Mucosa of descending colon (tissue), 3 donors: ENCODE measurements around the gene FAM219B. TPM values are rescaled to one million over a fixed set of nuclear protein-coding genes. Genes with fewer than 3 reads are reported as not detected.

Experiments
- ATAC-seq: fragments of 200-7000 bp; cut with Tn5 transposase; one replicate; pipeline ENCODE4 v1.9.1; 2020; ENCODE audit warnings: mild to moderate bottlenecking, moderate library complexity
- DNase-seq, 3 donors: peaks; one replicate each; pipeline ENCODE4 v3.0.0-alpha.2; 2020
- H3K36me3 ChIP-seq: fragments of 200-600 bp; one replicate; pipeline ENCODE4 v1.8.0; 2021; ENCODE audit warnings: low read depth, mild to moderate bottlenecking
- H3K4me1 ChIP-seq: fragments of 200-600 bp; one replicate; pipeline ENCODE4 v1.8.0; 2021; ENCODE audit warnings: low read depth, mild to moderate bottlenecking
- H3K4me3 ChIP-seq: fragments of 200-600 bp; one replicate; pipeline ENCODE4 v1.8.0; 2021; ENCODE audit warnings: mild to moderate bottlenecking
- H3K9me3 ChIP-seq: fragments of 200-600 bp; one replicate; pipeline ENCODE4 v1.8.0; 2021; ENCODE audit warnings: mild to moderate bottlenecking
- intact Hi-C, 2 donors: fragments of 100-400 bp; cut with DNase I in 1 of 2; cut with micrococcal nuclease in 1 of 2; formaldehyde crosslinking; loops; one replicate each; pipeline versions ENCODE4 v1.11.0 to v1.11.1; 2022; cut with DNase I, micrococcal nuclease
- total RNA-seq, 3 donors: library from RNA; stranded (reverse); fragmentation: NEBNext Ultra II Directional in 2 of 3; extraction: Animal tissue kit (Norgen Biotek cat#: 25700) in 2 of 3; gene quantifications; one replicate each; pipeline versions ENCODE4 v1.2.1 to v1.2.4, GENCODE V29; 2021 to 2023
- TF ChIP-seq, protein P1 (sequence below): fragments of 200-600 bp; IDR thresholded peaks from one replicate; pipeline ENCODE4 v1.8.0; 2022; ENCODE audit warnings: antibody characterized with exemption, mild to moderate bottlenecking
- donor health status: DM: no; HTN: no; CAD: no; lungs with moderate emphysema.
- donor health status: DM: no; HTN: no; CAD: no.
- donor health status: DM: no; HTN: yes; CAD: no.

The FAM219B gene
- total RNA-seq, 3 donors from 2014 or later, result 50.7 to 88.2 (median 83.1) TPM

DNA sequence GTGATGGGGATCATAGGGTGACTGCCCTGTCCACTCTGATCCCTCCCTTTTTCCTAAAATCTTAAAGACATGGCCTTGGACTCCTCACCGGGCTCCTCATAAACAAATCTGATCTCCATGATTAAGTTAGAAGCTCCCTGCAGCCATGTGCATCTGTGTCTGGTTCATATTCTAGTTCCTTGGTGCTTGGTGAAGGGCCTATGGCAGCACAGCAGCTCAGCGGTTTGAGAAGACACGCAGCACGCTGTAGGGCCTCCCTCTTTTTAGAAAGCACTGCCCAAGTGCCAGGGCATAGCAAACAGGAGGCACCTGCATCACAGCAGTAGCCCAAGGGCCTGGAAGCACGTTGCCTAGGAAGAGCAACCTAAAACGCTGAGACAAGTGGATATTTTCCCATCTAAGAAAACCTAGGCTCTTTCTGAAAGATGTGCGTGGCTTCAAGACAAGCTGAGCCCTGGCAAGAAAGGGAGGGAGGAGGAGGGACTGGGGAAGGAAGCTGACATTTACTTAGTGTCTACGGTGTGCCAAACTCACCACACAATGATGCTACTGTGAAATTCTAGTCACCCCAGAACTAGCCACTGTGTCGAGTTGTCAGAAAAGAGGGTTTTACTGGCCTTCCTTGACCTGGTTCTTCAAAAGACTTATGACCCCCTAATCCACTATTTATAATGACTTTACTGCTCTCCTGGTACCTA lies 48.8 kb downstream of the FAM219B start:
- TF ChIP-seq, protein P1, sequence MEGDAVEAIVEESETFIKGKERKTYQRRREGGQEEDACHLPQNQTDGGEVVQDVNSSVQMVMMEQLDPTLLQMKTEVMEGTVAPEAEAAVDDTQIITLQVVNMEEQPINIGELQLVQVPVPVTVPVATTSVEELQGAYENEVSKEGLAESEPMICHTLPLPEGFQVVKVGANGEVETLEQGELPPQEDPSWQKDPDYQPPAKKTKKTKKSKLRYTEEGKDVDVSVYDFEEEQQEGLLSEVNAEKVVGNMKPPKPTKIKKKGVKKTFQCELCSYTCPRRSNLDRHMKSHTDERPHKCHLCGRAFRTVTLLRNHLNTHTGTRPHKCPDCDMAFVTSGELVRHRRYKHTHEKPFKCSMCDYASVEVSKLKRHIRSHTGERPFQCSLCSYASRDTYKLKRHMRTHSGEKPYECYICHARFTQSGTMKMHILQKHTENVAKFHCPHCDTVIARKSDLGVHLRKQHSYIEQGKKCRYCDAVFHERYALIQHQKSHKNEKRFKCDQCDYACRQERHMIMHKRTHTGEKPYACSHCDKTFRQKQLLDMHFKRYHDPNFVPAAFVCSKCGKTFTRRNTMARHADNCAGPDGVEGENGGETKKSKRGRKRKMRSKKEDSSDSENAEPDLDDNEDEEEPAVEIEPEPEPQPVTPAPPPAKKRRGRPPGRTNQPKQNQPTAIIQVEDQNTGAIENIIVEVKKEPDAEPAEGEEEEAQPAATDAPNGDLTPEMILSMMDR, result no peak
- intact Hi-C loops, result no loop called here
- Histone ChIP-seq H3K4me3 (no peak overlapping the region), H3K4me1 (peaks cover 49% of the 10 kb centered on the region), H3K9me3 (no peaks in the 10 kb centered on the region), H3K36me3 (peaks cover 6% of the 10 kb centered on the region)
- DNase-seq (no peak), ATAC-seq (peak; percentile 28)

GRCh38 chr15:74857082-74857655 lies 49.5 kb downstream of the FAM219B start:
- Histone ChIP-seq H3K36me3 (peaks cover 13% of the 10 kb centered on the region), H3K4me1 (peaks cover 49% of the 10 kb centered on the region), H3K4me3 (no peak overlapping the region), H3K9me3 (no peaks in the 10 kb centered on the region)
- ATAC-seq (peak; percentile 93), DNase-seq (peak in 2 of 3 donors; percentile 71 to 77)
- intact Hi-C loops, result no loop called here
- TF ChIP-seq, protein P1, result no peak

DNA sequence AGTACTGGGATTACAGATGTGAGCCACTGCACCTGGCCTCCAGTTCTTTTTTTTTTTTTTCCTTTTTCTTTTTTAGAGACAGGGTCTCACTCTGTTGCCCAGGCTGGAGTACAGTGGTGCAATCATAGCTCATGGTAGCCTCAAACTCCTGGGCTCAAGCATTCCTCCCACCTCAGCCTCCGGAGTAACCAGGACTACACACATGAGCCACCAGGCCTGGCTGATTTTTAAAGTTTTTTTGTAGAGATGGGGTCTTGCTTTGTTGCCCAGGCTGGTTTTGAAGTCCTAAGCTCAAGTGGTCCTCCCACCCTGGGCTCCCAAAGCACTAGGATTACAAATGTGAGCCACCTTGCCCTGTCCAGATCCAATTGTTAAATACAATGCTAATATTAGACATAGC lies 50.1 kb downstream of the FAM219B start:
- TF ChIP-seq, protein P1, result no peak
- ATAC-seq (no peak), DNase-seq (no peak)
- Histone ChIP-seq H3K4me3 (no peak overlapping the region), H3K9me3 (no peaks in the 10 kb centered on the region), H3K36me3 (peaks cover 17% of the 10 kb centered on the region), H3K4me1 (peaks cover 48% of the 10 kb centered on the region)
- intact Hi-C loops, result no loop called here

DNA sequence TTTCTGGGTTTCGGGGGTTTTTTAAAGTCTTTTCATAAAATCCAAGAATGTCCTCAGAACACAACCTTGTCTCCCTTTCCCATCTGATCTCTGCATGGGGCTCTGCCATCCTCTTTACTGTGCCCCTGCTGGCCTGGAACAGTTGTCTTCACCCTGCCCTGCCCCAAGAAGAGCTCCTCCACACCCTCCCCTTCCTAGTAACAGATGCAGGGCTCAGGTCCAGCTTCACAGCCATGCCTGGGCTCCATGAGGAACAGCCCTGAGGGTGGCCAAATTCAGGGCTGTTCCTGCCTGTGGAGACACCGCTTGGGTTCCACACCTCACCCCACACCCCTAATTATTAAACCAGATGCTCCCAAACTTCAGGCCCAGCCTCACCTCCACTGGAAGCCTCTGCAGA lies 50.8 kb downstream of the FAM219B start:
- Histone ChIP-seq H3K36me3 (peaks cover 22% of the 10 kb centered on the region), H3K4me3 (no peak overlapping the region), H3K4me1 (peaks cover 43% of the 10 kb centered on the region), H3K9me3 (no peaks in the 10 kb centered on the region)
- TF ChIP-seq, protein P1, result no peak
- DNase-seq (no peak), ATAC-seq (no peak)
- intact Hi-C loops, result no loop called here

DNA sequence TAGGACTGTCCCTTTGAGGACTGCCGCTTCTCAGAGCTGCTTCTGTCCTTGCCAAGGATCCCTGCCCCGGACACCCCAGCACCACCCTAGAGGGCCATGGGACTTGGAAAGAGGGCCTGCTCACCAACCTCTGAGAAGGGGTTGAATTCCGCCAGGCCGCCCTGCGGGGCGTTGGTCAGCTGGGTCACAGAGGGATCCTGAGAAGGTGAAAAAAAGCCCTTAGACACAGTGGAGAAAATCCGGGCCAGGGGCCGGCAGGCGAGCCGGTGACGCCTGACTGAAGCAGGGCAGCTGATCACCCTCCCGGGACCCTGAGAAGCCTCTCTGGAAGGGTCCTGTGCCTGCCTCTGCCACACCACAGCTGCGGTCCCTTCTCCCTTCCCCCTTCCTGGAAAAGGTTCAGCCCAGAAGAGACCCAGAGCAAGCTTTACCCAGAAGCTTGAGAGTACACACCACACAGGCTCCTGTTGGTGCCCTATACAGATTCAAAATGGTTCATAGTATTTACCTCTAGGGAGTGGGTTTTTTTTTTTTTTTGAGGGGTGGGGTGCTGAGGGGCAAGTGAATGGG lies 52.1 kb downstream of the FAM219B start:
- no peak for DNase-seq
- Histone ChIP-seq H3K36me3 (peaks cover 23% of the 10 kb centered on the region), H3K4me3 (no peak overlapping the region), H3K4me1 (peaks cover 40% of the 10 kb centered on the region), H3K9me3 (no peaks in the 10 kb centered on the region)
- no peak for ATAC-seq
- intact Hi-C loops, result no loop called here
- TF ChIP-seq, protein P1, result no peak
